Epithelial cell of prostate (primary cell): ENCODE measurements around the gene THUMPD2.

Experiments
- DNase-seq: peaks from one replicate; pipeline ENCODE4 v3.0.0-alpha.2; 2011; ENCODE audit warnings: low read depth, low spot score
- H3K27ac ChIP-seq: fragments of 450-650 bp; 2 replicates; pipeline ENCODE4 v1.5.1; 2017; ENCODE audit warnings: mild to moderate bottlenecking

The THUMPD2 gene

GRCh38 chr2:39689272-39689841, 89.7 kb downstream of the THUMPD2 start:
- no peak for DNase-seq
- no peak overlapping the region for H3K27ac ChIP-seq

- no peak overlapping the region for H3K27ac ChIP-seq
- no peak for DNase-seq
Observed at GRCh38 chr2:39688181-39688580, 90.9 kb downstream of the THUMPD2 start.

- DNase-seq: no peak
Observed at GRCh38 chr2:39686456-39686855, 92.6 kb downstream of the THUMPD2 start.

More at GRCh38 chr2:39686456-39686855, 92.6 kb downstream of the THUMPD2 start:
- no peak overlapping the region for H3K27ac ChIP-seq
